Colonic mucosa (tissue), 4 donors: ENCODE data around the gene PDF. TPM values are rescaled to one million over a fixed set of nuclear protein-coding genes. Genes with fewer than 3 reads are reported as not detected.
A peak's percentile ranks its signal among the peaks of the same experiment; 100 is the strongest.
"Not testable (repeated sequence)": the region's sequence is repeated elsewhere in the genome, so short reads cannot be mapped to it uniquely, and the experiment has no call there.

Experiments
- DNase-seq: peaks from one replicate; pipeline ENCODE4 v3.0.0-alpha.2; 2020
- H3K27ac ChIP-seq: fragments of 200-600 bp; one replicate; pipeline ENCODE4 v1.8.0; 2021
- H3K27me3 ChIP-seq: fragments of 200-600 bp; one replicate; pipeline ENCODE4 v1.8.0; 2021
- H3K36me3 ChIP-seq: fragments of 200-600 bp; one replicate; pipeline ENCODE4 v1.8.0; 2021
- H3K4me1 ChIP-seq: fragments of 200-600 bp; one replicate; pipeline ENCODE4 v1.8.0; 2021; ENCODE audit warnings: mild to moderate bottlenecking
- H3K4me3 ChIP-seq: fragments of 200-600 bp; one replicate; pipeline ENCODE4 v1.8.0; 2021
- H3K9ac ChIP-seq, 2 donors: one replicate each; pipeline ENCODE4 v1.7.0; 2013; ENCODE audit warnings: control low read depth in 2 of 2, low read depth in 2 of 2, low read length in 2 of 2
- H3K9me3 ChIP-seq: fragments of 200-600 bp; one replicate; pipeline ENCODE4 v1.8.0; 2021
- intact Hi-C: fragments of 100-400 bp; cut with DNase I; formaldehyde crosslinking; loops from one replicate; pipeline ENCODE4 v1.14.1; 2022
- total RNA-seq, 2 donors: library from RNA; stranded (reverse); fragmentation: NEBNext Ultra II Directional in 1 of 2; extraction: Animal tissue kit (Norgen Biotek cat#: 25700) in 1 of 2; gene quantifications; one replicate each; pipeline ENCODE4 v1.2.1, GENCODE V29; 2021
- TF ChIP-seq, protein P1 (sequence below): fragments of 200-600 bp; IDR thresholded peaks from one replicate; pipeline ENCODE4 v1.8.0; 2022; ENCODE audit warnings: antibody characterized with exemption, mild to moderate bottlenecking
- donor health status: healthy.
- donor health status: DM: no; HTN: no; CAD: no.
- donor health status: DM: no; HTN: no; CAD: no.

The PDF gene
- total RNA-seq, 2 donors from 2014 or later = 13.2 to 35.1 TPM

DNA sequence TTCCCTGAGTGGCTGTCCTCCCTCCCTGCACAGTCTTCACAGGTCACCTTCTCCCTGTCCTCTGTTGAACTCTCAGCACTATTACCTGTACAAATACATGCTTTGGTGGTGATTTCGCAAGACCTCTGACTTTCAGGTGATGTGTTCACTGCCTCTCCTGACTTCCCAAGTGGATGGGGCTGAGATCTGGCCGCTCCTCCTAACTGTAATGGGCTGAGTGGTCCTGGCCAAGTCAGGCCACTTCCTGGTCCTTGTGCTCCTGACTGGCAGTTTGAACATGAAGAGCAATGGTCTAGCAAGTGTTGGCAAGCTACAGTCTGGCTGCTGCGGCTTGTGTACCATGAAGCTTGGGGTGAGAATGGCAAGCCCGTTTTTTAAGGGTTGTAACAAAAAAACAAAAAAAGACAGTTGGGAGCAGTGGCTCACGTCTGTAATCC is 32.9 kb upstream of the PDF start:
- Histone ChIP-seq H3K4me1 (no peaks in the 10 kb centered on the region), H3K27me3 (no peaks in the 10 kb centered on the region), H3K9me3 (no peaks in the 10 kb centered on the region), H3K36me3 (peaks cover 12% of the 10 kb centered on the region), H3K27ac (no peak overlapping the region), H3K4me3 (no peak overlapping the region), H3K9ac (no peak overlapping the region)
- no peak for DNase-seq
- TF ChIP-seq, protein P1, sequence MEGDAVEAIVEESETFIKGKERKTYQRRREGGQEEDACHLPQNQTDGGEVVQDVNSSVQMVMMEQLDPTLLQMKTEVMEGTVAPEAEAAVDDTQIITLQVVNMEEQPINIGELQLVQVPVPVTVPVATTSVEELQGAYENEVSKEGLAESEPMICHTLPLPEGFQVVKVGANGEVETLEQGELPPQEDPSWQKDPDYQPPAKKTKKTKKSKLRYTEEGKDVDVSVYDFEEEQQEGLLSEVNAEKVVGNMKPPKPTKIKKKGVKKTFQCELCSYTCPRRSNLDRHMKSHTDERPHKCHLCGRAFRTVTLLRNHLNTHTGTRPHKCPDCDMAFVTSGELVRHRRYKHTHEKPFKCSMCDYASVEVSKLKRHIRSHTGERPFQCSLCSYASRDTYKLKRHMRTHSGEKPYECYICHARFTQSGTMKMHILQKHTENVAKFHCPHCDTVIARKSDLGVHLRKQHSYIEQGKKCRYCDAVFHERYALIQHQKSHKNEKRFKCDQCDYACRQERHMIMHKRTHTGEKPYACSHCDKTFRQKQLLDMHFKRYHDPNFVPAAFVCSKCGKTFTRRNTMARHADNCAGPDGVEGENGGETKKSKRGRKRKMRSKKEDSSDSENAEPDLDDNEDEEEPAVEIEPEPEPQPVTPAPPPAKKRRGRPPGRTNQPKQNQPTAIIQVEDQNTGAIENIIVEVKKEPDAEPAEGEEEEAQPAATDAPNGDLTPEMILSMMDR = no peak
- intact Hi-C loops = no loop called here

DNA sequence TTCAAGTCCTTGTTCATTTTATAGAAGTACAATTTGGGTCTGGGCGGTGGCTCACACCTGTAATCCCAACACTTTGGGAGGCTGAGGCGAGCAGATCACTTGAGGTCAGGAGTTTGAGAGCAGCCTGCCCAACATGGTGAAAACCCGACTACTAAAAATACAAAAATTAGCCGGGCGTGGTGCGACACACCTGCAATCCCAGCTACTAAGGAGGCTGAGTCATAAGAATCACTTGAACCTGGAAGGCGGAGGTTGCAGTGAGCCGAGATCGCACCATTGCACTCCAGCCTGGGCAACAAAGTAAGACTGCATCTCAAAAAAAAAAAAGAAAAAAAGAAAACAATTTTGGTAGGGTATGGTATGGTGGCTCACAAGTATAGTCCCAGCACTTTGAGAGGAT is 29.7 kb upstream of the PDF start:
- intact Hi-C loops, H3K4me3 ChIP-seq, H3K27me3 ChIP-seq, H3K9me3 ChIP-seq, H3K27ac ChIP-seq, DNase-seq, H3K9ac ChIP-seq, H3K36me3 ChIP-seq, H3K4me1 ChIP-seq: not testable (repeated sequence)

DNA sequence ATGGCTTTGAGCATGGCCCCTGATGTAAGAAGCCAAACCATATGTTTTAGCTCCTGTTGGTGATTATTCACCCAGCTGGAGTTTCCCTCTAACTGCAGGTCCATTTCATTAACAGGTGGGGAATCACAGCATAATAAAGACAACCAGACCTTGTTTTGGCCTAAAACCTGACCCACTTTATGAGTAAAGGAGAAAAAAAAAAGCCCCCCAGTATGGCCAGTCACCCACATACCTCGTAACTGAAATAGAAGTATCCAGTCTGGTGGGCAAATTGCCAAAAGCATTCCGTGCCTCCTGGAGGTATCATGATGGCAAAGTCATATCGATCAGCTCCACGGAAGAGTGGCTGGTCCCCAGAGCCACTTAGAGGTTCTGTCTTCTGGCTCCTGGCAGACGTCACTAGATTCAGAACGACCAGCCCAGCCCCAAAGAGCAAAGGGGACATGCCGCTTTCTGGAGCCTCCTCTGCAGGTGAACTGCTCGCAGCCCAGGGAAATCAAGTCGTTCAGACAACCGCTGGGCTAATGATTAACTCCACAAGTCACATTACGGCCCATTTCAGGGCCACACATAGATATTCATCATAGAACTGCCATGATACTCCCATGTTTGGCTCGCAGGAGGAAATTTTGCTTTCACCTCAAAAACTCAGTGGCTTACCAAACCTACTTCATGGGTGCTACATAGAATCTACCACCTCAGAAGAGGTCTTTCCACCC is 21.1 kb upstream of the PDF start, which contains the start of gene TMED6:
Gene TMED6 (minus strand): TSS at position 478 of the 719 bp plus-strand sequence. CDS start 33 bp downstream, at position 445.
- no peaks in the 10 kb centered on the region for H3K27me3 ChIP-seq
- H3K4me3 ChIP-seq = peak within 1 kb of the TSS; percentile 19
- peak; percentile 87 for DNase-seq
- intact Hi-C loops = no loop called here
- TF ChIP-seq, protein P1 = no peak
- peak within 1 kb of the TSS in 1 of 2 donors; percentile 64 for H3K9ac ChIP-seq
- H3K4me1 ChIP-seq = no peaks in the 10 kb centered on the region
- no peaks in the 10 kb centered on the region for H3K9me3 ChIP-seq
- peak within 1 kb of the TSS; percentile 57 for H3K27ac ChIP-seq
- no peaks in the 10 kb centered on the region for H3K36me3 ChIP-seq

DNA sequence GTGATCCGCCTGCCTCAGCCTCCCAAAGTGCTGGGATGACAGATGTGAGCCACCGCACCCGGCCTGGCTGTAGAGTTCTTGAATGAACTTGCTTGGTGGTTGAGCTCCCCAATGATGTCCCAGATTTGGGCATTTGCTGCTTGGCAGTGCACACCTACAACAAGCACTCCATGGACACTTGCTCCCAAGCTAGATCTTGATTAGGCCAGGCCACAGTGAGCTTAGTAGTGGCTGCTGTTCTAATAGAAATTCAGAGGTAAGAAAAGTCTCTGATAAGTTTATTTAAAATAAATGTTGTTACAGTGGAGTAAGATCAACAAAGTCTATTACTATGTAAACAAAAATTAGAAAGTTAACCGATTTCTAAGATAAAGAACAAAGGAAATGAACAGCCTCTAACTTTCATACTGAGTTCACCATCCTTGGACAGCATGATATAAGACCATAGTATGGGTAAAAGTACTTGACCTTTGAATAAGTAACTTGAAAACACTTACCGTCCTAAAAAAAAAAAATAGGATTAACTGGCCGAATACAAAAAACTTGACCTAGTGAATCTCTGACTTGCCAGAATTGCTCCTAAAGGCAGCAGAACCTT is 20.2 kb upstream of the PDF start:
- DNase-seq = no peak
- H3K9me3 ChIP-seq = no peaks in the 10 kb centered on the region
- no peaks in the 10 kb centered on the region for H3K4me1 ChIP-seq
- no peaks in the 10 kb centered on the region for H3K36me3 ChIP-seq
- H3K4me3 ChIP-seq = no peak overlapping the region
- intact Hi-C loops = no loop called here
- H3K27me3 ChIP-seq = no peaks in the 10 kb centered on the region
- TF ChIP-seq, protein P1 = no peak
- no peak overlapping the region for H3K27ac ChIP-seq
- peak overlapping the region in 1 of 2 donors; percentile 6 for H3K9ac ChIP-seq

DNA sequence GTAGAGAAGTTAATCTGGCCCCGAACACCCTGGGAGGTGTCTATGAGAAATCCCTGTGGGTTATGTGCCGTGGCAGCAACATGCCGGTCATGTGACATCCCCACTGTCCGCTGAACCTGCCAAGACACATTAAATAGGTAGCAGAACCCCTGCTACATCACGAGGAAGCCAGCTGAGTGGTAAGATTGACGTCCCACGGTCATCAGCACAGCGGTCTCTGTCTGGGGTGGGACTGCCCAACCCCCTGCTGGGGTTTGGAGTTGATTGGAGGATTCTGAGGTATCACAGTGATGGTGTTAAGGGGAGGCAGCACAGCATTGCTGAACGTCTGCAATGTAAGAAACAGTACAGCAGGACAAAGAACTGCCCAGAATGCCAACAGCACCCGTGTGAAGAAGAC is 19.1 kb upstream of the PDF start:
- no peaks in the 10 kb centered on the region for H3K4me1 ChIP-seq
- TF ChIP-seq, protein P1 = no peak
- no peak for DNase-seq
- H3K27me3 ChIP-seq = no peaks in the 10 kb centered on the region
- intact Hi-C loops = no loop called here
- no peak overlapping the region for H3K27ac ChIP-seq
- no peak overlapping the region for H3K4me3 ChIP-seq
- H3K9ac ChIP-seq = no peak overlapping the region
- no peaks in the 10 kb centered on the region for H3K9me3 ChIP-seq
- H3K36me3 ChIP-seq = no peaks in the 10 kb centered on the region

DNA sequence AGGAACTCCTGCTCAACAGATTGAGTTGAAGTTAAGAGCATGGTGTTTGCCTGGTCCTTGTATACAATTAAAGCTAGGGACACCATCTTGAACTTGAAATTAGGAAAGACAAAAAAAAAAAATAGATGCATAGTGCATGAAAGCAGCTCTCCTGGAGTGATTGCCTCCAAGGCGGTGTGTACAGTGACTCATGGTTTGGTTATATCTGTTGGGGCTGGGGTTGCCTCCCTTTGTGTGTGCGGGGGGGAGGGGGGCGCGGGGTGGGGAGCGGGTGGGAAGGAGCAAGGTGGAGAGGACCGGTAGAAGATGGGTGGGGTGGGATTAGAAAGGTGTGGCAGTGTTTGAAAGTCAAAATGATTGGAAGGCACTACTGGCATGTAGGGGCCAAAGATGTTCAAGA is 17.8 kb upstream of the PDF start:
- intact Hi-C loops = no loop called here
- no peak for DNase-seq
- H3K9ac ChIP-seq = no peak overlapping the region
- TF ChIP-seq, protein P1 = no peak
- H3K4me1 ChIP-seq = no peaks in the 10 kb centered on the region
- H3K4me3 ChIP-seq = no peak overlapping the region
- H3K27me3 ChIP-seq = no peaks in the 10 kb centered on the region
- no peaks in the 10 kb centered on the region for H3K36me3 ChIP-seq
- no peaks in the 10 kb centered on the region for H3K9me3 ChIP-seq
- H3K27ac ChIP-seq = no peak overlapping the region
